ENCODE measurements around the gene VSIG2. TPM values are rescaled to one million over a fixed set of nuclear protein-coding genes. Genes with fewer than 3 reads are reported as not detected.

Gene VSIG2
- total RNA-seq, 2 experiments from 2014 or later = 0.25 TPM; not detected in 1

DNA sequence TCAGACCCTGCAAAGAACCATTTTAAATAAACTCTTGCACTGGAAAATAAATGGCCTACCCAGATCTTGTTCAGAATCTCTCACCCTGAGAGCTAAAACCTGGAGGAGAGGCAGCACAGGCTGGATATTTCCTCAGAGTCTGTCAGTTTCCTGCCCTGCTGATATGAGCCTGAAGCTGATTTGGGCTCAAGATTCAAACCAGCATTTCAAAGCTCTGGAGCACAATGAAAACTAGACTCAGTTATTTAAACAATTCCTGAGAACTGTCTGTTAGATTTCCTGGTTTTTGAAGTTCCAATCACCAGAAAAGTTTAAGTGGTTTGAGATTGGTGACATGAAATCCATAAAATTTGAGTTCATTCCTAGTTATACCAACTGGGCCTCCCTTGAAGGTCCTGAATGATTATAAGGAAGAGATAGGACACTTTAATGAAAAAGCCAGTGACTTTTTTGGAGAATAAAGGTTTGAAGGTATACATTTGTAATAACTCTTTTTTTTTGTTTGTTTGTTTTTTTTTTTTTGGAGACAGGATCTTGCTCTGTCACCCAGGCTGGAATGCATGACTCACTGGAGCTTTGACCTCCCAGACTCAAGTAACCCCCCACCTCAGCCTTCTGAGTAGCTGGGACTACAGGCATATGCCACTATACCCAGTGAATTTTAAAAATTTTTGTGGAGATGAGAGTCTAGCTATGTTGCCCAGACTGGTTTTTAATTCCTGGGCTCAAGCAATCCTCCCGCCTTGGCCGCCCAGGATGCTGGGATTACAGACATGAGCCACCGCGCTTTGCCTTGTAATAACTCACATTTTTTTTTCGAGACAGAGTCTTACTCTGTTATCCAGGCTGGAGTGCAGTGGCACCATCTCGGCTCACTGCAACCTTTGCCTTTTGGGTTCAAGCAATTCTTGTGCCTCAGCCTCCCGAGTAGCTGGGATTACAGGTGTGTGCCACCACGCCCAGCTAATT lies 18.0 kb upstream of the VSIG2 start:
- CTCF ChIA-PET = interaction anchor here (0.9 to 1.3 kb wide), 3 partner anchors 26 to 36 kb away, joined by 3 to 4 read pairs (median 3); no protein-coding TSS in a partner anchor
- POLR2A ChIA-PET = no interaction called here

- CTCF ChIA-PET = no interaction called here
- POLR2A ChIA-PET = no interaction called here
Observed at GRCh38 chr11:124768914-124769313, 16.9 kb upstream of the VSIG2 start.

GRCh38 chr11:124766156-124766555 lies 14.1 kb upstream of the VSIG2 start:
- POLR2A ChIA-PET = interaction anchor here (0.6 kb wide), 1 partner anchor 669 kb away, joined by 5 read pairs; no protein-coding TSS in a partner anchor
- CTCF ChIA-PET = interaction anchor here (1.4 to 1.7 kb wide), 2 partner anchors 9 to 20 kb away, joined by 3 to 4 read pairs; no protein-coding TSS in a partner anchor

DNA sequence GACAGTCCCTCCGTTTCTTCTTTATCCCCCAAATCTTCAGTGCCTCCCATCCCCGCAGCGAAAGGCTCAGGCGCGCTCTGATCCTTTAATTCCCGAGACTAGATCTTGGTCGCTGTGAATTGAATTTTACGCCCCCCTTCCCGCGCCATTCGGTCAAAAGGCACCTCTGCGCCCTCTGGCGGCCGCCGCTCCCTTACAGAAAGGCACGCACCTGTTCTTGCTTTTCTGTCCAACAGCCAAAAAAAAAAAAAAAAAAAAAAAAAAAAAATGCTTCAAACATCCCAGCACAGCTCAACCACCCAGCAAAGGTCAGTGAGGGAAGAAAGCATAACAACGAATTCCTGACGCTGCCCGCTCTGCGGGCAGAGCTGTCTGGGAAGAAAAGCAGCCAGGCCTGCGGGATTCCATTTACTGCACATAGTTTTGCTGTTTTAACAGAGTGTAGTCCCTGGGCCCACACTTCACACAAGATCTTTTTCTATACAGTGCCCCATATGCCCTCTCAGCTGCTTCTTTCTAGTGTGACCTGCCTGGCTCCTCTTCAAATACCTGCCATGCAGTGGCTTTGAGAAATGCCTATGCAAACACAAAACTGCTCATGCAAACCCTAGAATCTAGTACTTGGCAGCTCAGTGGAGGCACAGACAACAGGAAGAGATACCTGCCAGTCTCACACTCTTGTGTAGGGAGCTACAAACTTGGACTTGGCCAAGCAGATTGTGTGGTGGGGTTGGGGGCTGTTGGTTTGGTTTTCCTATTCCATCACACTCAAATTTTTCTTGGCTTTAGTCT lies 11.3 kb upstream of the VSIG2 start:
- ChIA-PET CTCF (interaction anchor here (0.6 to 5.2 kb wide), 25 partner anchors 9 to 1666 kb away, joined by 3 to 40 read pairs (median 4); partner anchors contain the start of genes MSANTD2, NRGN, SIAE and SPA17), POLR2A (interaction anchor here (1.3 kb wide), 1 partner anchor 90 kb away, joined by 4 read pairs; the partner anchor contains the start of genes SIAE and SPA17)

DNA sequence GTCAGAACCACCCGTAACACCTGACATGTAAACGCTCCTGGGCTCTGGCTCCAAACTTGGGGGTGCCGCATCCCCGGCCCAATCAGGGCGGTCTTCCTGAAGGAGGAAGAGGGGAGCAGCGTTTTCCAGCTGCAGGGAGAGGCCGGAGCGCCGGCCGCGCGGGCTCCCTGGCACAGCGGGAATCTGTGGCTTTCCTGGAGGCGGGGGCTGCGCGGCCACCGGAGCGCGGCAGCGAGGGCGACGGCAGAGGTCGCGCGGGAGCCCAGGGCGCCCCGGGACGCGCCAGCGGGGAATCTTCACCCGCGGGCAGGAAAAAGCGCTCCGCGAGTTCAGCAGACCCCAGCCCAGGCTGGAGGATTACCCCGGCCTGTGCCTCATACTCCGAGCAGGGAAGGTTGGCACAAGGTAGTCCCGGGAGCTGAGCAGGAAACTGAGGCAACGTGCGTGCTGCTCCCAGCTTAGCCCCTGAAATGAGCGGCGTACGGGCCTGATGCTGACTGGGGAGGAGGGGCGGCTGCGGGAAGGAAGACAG lies 10.6 kb upstream of the VSIG2 start:
- CTCF ChIA-PET = interaction anchor here (0.8 to 5.2 kb wide), 15 partner anchors 9 to 133 kb away, joined by 3 to 40 read pairs (median 5); partner anchors contain the start of genes MSANTD2, NRGN, SIAE and SPA17
- POLR2A ChIA-PET = interaction anchor here (1.3 kb wide), 1 partner anchor 89 kb away, joined by 4 read pairs; the partner anchor contains the start of genes SIAE and SPA17

GRCh38 chr11:124762105-124762623 lies 10.1 kb upstream of the VSIG2 start, which contains the start of gene ESAM:
ESAM (minus strand) TSS chr11:124762290; CDS start chr11:124762154, 136 bp downstream.
- ChIA-PET CTCF (interaction anchor here (0.8 to 5.2 kb wide), 14 partner anchors 9 to 132 kb away, joined by 3 to 40 read pairs (median 6); partner anchors contain the start of genes MSANTD2 and NRGN), POLR2A (interaction anchor here (1.3 kb wide), 1 partner anchor 89 kb away, joined by 4 read pairs; the partner anchor contains the start of genes SIAE and SPA17)

GRCh38 chr11:124761301-124762104 lies 9.4 kb upstream of the VSIG2 start:
- POLR2A ChIA-PET = interaction anchor here (0.5 to 1.4 kb wide), 2 partner anchors 9 to 1708 kb away, joined by 3 to 4 read pairs; no protein-coding TSS in a partner anchor
- CTCF ChIA-PET = interaction anchor here (1.0 to 5.2 kb wide), 6 partner anchors 15 to 91 kb away, joined by 3 to 40 read pairs (median 4); no protein-coding TSS in a partner anchor

- ChIA-PET CTCF (interaction anchor here (1.0 to 5.2 kb wide), 5 partner anchors 14 to 91 kb away, joined by 3 to 40 read pairs (median 6); no protein-coding TSS in a partner anchor), POLR2A (interaction anchor here (0.5 to 1.4 kb wide), 2 partner anchors 8 to 1707 kb away, joined by 3 to 4 read pairs; no protein-coding TSS in a partner anchor)
Observed at GRCh38 chr11:124760806-124761205, 8.8 kb upstream of the VSIG2 start.

- ChIA-PET POLR2A (interaction anchor here (1.4 kb wide), 1 partner anchor 8 kb away, joined by 4 read pairs; no protein-coding TSS in a partner anchor), CTCF (interaction anchor here (1.3 to 4.0 kb wide), 2 partner anchors 14 to 76 kb away, joined by 6 to 40 read pairs; no protein-coding TSS in a partner anchor)
Observed at GRCh38 chr11:124760205-124760652, 8.2 kb upstream of the VSIG2 start.

DNA sequence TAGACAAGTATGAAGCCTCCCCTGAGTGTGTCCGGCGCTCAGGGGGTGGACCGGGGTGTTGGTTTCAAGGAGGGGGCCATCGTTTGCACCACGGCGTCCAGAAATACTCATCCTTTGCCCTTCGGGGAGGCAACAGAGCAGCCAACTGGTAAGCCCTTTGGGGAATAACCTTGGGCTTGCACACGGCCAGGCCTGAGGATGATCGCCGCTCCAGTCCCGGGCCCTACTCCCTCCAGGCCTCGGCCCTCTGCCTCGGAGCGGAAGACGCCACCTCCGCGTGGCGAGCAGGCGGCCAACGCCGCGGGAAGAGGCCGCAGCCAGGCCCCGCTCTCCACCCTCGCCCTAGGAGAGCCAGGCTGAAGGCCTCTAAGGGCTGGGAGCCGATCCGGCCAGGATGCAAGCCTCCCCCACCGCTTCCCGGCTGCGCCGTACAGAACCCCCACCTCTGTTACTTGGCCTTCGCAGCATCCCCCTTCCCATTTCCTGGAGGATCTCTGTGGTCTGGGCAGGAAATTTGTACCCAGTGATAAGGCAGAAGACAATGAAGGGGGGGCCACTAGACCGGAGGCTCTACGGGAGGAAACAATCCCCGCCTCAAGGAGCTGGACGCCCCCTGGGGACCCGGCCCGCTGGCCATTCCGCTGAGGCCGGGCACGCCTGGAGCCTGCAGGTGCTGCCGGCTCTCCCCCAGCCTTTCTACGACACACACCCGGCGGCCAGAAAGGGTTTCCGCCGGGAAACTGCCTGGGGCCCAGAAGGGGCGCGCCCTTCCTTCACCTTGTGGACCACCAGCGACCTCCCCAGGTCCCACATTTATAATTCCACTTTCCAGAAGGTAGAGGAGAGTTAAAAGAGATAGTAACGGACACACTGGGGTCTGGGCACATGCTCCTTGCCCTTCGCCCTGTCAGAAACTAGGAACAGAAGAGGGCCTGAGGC lies 7.5 kb upstream of the VSIG2 start:
- POLR2A ChIA-PET = no interaction called here
- CTCF ChIA-PET = interaction anchor here (2.3 to 2.5 kb wide), 2 partner anchors 13 to 20 kb away, joined by 7 to 9 read pairs; partner anchors contain the start of gene NRGN

- POLR2A ChIA-PET = interaction anchor here (0.6 to 1.8 kb wide), 2 partner anchors 12 to 87 kb away, joined by 3 to 4 read pairs; no protein-coding TSS in a partner anchor
- CTCF ChIA-PET = interaction anchor here (0.6 to 2.5 kb wide), 10 partner anchors 12 to 195 kb away, joined by 3 to 9 read pairs (median 4); partner anchors contain the start of genes CCDC15 and NRGN
Observed at GRCh38 chr11:124758355-124759265, 6.6 kb upstream of the VSIG2 start.

DNA sequence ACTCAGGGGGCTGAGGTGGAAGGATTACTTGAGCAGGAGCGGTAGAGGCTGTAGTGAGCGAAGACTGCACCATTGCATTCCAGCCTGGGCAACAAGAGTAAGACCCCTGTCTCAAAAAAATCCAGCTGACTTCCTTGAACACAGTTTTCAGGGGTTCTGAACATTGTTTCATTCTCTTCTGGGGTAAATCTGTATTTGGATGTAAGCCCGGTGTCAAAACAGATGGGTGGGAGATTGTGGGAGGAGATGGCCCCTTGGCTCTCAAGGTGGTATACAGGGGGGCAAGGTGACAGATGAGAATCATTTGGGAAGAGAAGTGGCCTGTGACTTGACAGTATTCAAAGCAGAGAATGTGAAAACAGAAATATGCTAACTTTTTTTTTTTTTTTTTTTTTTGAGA lies 5.3 kb upstream of the VSIG2 start:
- CTCF ChIA-PET = interaction anchor here (0.9 to 2.5 kb wide), 3 partner anchors 11 to 76 kb away, joined by 3 to 9 read pairs (median 7); partner anchors contain the start of gene NRGN
- POLR2A ChIA-PET = interaction anchor here (1.8 kb wide), 1 partner anchor 11 kb away, joined by 4 read pairs; no protein-coding TSS in a partner anchor

DNA sequence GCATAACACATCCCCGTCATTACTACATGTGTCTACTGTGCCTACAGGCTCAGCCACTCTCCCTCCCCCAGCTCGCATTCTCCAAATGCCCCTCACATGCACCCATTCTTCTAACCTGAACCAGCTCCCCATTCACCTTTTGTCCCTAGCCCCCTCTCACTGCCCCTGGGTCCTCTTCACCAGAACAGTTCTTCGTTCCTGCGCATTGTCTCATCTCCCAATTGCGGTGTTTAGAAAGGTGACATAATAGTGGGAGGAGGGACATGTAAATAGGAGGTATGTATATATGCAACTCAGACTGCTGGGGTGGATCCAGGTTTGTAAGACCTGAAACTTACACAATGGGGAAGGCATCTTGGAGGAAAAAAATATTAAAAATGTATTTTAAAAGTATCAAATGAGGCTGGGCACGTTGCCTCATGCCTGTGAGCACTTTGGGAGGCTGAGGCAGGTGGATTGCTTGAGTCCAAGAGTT lies 4.7 kb upstream of the VSIG2 start:
- CTCF ChIA-PET = interaction anchor here (1.0 kb wide), 1 partner anchor 9 kb away, joined by 3 read pairs; no protein-coding TSS in a partner anchor
- POLR2A ChIA-PET = no interaction called here

DNA sequence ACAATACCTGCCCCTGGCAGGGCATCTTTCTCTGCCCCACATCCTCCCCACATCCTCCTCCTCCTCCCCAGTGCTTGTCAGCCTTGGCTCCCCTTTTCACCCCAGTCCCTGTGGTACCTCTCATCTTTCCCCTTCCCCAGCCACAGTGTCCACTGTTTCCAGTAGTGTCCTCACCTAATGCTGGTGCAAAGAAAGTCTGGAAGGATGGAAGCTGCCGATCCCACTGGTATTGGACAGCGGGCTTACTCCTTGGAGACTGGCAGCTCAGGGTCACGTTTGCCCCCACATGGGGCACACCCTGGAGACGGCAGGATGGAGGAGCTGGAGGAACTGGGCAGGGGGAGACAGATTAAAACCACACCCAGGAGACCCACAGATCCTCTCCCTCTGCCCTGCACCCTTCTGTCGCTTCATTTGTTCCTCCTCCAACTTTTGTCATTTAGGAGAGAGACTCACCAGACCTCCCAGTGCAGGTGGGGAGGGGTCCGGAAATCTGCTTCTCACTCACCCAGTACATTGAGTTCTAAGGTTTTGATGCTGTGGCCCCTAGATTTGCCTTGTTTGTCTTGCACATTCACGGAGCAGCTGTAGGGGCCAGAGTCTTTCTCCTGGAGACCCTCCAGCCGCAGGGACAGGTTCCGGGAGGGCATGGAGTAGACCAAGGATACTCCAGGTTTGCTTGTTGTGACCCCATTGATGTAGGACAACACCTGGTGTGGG lies 4.1 kb upstream of the VSIG2 start:
- ChIA-PET POLR2A (no interaction called here), CTCF (interaction anchor here (1.0 to 1.2 kb wide), 2 partner anchors 8 to 10 kb away, joined by 3 to 4 read pairs; no protein-coding TSS in a partner anchor)
